GM21381 (cell line): ENCODE results near the gene SLCO3A1.
"Not testable (repeated sequence)": the region's sequence is repeated elsewhere in the genome, so short reads cannot be mapped to it uniquely, and the experiment has no call there.

ENCODE experiments used
- ATAC-seq: cut with Tn5 transposase; IDR thresholded peaks from one replicate; pipeline ENCODE4 v1.9.1; 2021; ENCODE audit warnings: mild to moderate bottlenecking, moderate library complexity; ENCODE audit not compliant: unreplicated experiment

The SLCO3A1 gene

GRCh38 chr15:92061511-92062195 is 208.1 kb downstream of the SLCO3A1 start:
- ATAC-seq: no peak

- no peak for ATAC-seq
Measured at GRCh38 chr15:92062505-92062904, 209.0 kb downstream of the SLCO3A1 start.

GRCh38 chr15:92068121-92068520 is 214.6 kb downstream of the SLCO3A1 start:
- ATAC-seq: peak; percentile 33

- ATAC-seq: peak; percentile 61
Measured at GRCh38 chr15:92069308-92070250, 216.1 kb downstream of the SLCO3A1 start.

- not testable (repeated sequence) for ATAC-seq
Measured at GRCh38 chr15:92070251-92070650, 216.7 kb downstream of the SLCO3A1 start.

GRCh38 chr15:92071045-92071634 is 217.6 kb downstream of the SLCO3A1 start:
- no peak for ATAC-seq

- no peak for ATAC-seq
Measured at GRCh38 chr15:92073044-92073785, 219.7 kb downstream of the SLCO3A1 start.

GRCh38 chr15:92074101-92074500 is 220.6 kb downstream of the SLCO3A1 start:
- no peak for ATAC-seq

- ATAC-seq: no peak
Measured at GRCh38 chr15:92074646-92075045, 221.1 kb downstream of the SLCO3A1 start.

- no peak for ATAC-seq
Measured at GRCh38 chr15:92075764-92076163, 222.3 kb downstream of the SLCO3A1 start.

GRCh38 chr15:92076541-92076940 is 223.0 kb downstream of the SLCO3A1 start:
- ATAC-seq: no peak

- ATAC-seq: peak; percentile 74
Measured at GRCh38 chr15:92077353-92078085, 224.0 kb downstream of the SLCO3A1 start.

GRCh38 chr15:92078270-92078669 is 224.8 kb downstream of the SLCO3A1 start:
- ATAC-seq: no peak

GRCh38 chr15:92079047-92079446 is 225.5 kb downstream of the SLCO3A1 start:
- no peak for ATAC-seq

- no peak for ATAC-seq
Measured at GRCh38 chr15:92079647-92080255, 226.2 kb downstream of the SLCO3A1 start.

- no peak for ATAC-seq
Measured at GRCh38 chr15:92082006-92082843, 228.7 kb downstream of the SLCO3A1 start.

GRCh38 chr15:92083190-92083589 is 229.7 kb downstream of the SLCO3A1 start:
- no peak for ATAC-seq

GRCh38 chr15:92087211-92087610 is 233.7 kb downstream of the SLCO3A1 start:
- no peak for ATAC-seq
